Upper lobe of left lung (tissue), 4 donors: ENCODE measurements around the gene ATP5MC2.

Experiments used
- CTCF ChIP-seq, 6 experiments: fragments of 450-650 bp in 4 of 6; fragments of 200-600 bp in 2 of 6; sonication (generic) in 2 of 6; IDR thresholded peaks; one replicate each; pipeline ENCODE4 v1.5.1; 2016 to 2019; ENCODE audit warnings: antibody characterized with exemption in 6 of 6
- POLR2A ChIP-seq, 4 donors: fragments of 450-650 bp; IDR thresholded peaks; one replicate each; pipeline ENCODE4 v1.5.1; 2016 to 2017; ENCODE audit warnings: antibody characterized with exemption in 4 of 4, mild to moderate bottlenecking in 2 of 4
- POLR2AphosphoS5 ChIP-seq, 2 donors: sonication (generic); formaldehyde crosslinking; IDR thresholded peaks; one replicate each; pipeline ENCODE4 v1.5.1; 2017; ENCODE audit warnings: antibody characterized with exemption in 2 of 2

- TF ChIP-seq CTCF (IDR thresholded peaks at IDR 0.05), result no peak
- TF ChIP-seq POLR2A (IDR thresholded peaks at IDR 0.05), result no peak
- no peak for TF ChIP-seq POLR2AphosphoS5 (IDR thresholded peaks at IDR 0.05)
These were observed 43.8 kb upstream of the ATP5MC2 start for GRCh38 chr12:53719649-53720048.
